ENCODE data around the gene ERBB2.

Gene ERBB2

DNA sequence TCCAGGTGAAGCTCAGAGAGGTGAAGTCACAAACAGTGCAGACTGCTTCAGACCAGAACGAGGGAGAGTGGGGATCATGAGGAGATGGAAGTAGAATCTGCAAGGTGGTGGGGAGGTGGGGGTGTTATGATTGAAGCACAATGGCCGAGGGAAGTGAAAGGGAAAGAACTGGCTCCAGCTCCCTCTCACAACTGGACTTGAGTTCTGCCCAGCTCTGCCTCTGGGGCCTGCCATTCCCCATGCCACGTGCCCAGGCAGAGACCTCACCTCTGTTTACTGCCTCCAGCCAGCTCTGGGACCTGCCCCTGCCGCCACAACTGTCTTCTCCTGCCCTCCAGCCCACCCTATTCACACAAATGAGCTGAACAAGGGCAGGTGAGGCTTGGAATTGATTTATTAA is 29.1 kb upstream of the ERBB2 start:
- TF ChIP-seq, protein P1, sequence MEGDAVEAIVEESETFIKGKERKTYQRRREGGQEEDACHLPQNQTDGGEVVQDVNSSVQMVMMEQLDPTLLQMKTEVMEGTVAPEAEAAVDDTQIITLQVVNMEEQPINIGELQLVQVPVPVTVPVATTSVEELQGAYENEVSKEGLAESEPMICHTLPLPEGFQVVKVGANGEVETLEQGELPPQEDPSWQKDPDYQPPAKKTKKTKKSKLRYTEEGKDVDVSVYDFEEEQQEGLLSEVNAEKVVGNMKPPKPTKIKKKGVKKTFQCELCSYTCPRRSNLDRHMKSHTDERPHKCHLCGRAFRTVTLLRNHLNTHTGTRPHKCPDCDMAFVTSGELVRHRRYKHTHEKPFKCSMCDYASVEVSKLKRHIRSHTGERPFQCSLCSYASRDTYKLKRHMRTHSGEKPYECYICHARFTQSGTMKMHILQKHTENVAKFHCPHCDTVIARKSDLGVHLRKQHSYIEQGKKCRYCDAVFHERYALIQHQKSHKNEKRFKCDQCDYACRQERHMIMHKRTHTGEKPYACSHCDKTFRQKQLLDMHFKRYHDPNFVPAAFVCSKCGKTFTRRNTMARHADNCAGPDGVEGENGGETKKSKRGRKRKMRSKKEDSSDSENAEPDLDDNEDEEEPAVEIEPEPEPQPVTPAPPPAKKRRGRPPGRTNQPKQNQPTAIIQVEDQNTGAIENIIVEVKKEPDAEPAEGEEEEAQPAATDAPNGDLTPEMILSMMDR (conservative IDR thresholded peaks at IDR 0.05; ENCODE audit: low read depth, low read length): no peak
- H3K4me3 ChIP-seq (ENCODE audit: low read length): no peak overlapping the region
- no peak for DNase-seq (ENCODE audit: low read depth)

DNA sequence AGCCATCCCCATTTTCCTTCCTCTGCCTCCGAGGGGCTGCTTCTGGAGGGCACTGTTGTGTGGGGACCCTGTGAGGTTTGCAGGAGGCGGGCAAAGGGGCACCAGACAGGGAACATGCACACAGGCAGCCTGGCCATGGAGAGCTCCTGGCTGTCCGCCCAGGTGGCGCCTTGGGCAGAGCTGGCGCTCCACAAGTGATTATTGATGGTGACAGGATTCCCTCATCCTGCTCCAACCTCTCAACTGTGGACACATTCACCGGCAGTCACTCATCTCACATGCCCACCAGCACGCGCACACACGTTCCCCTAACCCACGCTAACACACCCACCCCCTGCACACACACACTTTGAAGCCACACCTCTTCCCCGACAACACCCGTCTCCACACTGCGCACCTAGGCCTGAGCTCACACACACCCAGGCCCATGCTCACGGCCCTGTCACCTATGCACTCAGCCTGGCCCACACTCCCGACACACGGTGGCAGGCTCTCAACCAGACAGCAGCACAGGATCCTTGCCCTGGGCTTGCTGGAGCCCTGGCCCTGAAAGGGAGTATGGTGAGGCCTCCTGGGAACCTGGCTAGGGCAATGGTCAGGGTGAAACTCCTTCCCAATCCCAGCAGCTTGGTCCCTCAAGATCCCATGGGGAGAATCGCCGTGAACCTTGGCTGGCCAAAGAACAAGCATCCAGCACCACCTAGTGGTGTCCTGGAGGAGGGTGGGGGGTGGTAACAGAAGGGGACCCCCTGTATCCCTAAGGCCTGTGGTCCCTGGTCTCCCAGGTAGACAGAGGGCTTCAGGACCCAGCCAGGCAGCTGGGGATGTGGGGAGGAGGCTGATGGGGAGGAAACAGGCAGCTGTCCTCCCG is 28.0 kb upstream of the ERBB2 start:
- TF ChIP-seq, protein P1 (conservative IDR thresholded peaks at IDR 0.05; ENCODE audit: low read depth, low read length): peak; percentile 82
- no peak for DNase-seq (ENCODE audit: low read depth)
- no peak overlapping the region for H3K4me3 ChIP-seq (ENCODE audit: low read length)

DNA sequence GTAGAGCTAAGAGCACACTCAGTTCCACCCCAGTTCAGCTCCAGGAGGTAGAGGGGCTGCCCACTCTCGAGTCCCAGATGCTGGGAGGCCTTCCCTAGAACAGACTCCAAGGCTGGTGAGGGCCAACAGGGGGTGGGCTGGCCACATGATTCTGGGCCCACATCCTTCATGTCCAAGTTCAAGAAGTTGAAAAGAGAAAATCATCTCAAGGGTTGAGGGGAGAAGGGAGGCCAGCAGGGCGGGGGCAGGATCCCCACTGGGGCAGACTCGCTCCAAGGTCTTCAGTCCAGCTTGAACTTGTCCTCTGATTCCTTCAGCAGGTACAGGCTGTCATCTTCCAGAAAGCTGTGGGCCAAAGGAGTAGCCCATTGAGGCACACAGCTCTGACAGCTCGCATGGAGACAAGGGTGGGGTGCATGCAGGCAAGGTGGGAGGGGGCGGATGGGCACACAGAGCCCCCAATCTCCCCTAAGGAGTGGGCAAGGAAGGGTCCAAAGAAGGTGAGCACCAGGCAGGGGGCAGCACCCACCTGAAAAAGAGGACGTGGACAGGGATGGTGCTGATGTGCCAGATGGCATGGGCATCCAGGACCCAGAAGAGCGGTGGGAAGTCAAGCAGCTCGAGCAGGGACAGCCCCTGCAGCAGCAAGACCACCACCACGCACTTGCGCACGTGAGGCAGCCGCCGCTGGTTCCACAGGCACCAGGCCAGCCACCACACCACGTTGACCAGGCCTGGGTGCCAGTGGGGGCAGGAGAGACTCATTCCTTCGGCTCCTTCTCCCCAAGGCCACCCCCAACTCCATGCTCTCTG is 27.1 kb upstream of the ERBB2 start:
- TF ChIP-seq, protein P1 (conservative IDR thresholded peaks at IDR 0.05; ENCODE audit: low read depth, low read length): no peak
- no peak for DNase-seq (ENCODE audit: low read depth)
- no peak overlapping the region for H3K4me3 ChIP-seq (ENCODE audit: low read length)

DNA sequence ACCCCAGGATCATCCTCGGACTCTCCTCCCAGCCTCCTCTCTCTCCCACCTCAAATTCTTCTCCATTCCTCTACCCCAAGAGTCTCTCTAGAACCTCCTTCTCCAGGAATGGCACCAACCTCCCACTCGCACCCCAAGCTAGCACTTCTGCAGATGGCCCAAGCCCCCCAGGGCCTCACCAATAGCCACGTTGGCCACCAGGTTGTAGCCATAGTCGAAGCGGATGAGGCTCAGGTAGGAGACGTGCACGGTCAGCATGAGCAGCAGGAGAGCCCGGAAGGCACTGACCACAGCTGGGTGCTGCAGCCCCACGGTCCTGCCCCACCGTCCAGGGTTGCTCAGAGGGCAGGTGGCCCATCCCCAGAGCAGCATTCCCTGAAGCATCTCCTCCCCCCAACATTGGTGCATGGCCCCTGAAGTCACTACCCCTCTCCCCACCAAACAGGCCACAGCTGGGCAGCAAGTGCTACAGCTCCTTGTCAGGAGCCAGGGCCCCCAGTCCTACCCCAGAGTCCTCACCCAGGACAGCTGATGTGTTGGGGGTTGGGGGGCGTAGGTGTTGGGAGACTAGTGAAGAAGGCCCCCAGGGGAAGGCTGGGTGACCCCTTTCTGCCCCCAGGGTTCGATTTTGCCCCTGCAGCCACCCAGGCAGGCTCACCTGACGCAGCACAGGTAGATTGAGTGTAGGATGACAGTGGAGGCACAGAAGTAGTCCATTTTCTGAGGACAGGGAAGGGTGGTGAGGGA is 26.4 kb upstream of the ERBB2 start:
- TF ChIP-seq, protein P1 (conservative IDR thresholded peaks at IDR 0.05; ENCODE audit: low read depth, low read length): no peak
- H3K4me3 ChIP-seq (ENCODE audit: low read length): no peak overlapping the region
- DNase-seq (ENCODE audit: low read depth): no peak

DNA sequence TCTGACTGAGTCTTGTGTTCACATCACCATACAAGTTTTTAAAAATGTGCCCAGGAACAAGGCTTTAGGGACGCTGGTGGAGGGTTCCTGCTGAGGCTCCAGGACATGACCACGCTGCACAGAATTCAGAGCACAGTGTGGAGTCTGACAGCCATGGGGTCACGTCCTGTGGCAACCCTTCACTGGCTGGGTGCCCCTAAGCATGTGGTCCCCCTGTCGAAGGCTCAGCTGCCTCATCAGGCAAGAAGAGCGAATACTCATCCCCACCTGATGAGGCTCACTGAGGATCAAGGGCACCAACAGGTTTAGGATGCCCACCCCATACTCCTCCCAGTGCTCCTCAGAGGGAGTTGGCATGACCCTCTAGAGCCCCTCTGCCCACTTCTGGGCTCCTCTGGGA is 25.7 kb upstream of the ERBB2 start:
- H3K4me3 ChIP-seq (ENCODE audit: low read length): no peak overlapping the region
- TF ChIP-seq, protein P1 (conservative IDR thresholded peaks at IDR 0.05; ENCODE audit: low read depth, low read length): no peak
- no peak for DNase-seq (ENCODE audit: low read depth)

DNA sequence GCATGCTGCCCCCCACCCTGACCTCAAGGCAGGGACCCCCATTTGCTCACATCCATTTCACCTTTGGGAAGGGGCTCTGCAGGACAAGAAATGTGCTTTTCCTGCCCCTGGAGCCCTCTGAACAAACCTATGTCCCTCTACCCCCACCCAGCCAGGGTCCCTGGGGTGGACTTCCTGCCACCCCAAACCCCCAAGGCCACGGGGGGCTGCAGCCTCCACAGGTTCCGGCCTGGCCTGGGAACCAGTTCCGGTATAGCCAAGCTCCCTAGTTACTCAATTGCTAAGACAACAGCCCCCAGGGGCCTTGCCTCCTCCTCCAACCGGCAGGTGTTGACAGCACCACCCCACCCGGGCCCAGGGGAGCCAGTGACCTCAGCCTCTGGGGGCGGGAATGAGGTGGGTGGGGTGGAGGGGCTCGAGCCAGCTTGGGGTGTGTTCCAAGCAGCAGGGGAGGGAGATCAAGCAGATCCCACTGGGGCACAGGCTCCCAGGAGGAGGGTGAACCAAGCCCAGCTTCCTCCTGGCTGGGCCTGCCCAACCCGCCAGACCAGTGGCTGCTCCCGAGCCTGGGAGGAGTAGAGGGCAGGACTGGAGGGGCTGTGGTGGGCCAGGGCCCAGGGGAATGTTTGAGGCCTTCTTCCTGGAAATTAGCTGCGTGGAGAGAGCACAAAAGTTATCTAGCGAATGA is 25.0 kb upstream of the ERBB2 start:
- no peak for DNase-seq (ENCODE audit: low read depth)
- TF ChIP-seq, protein P1 (conservative IDR thresholded peaks at IDR 0.05; ENCODE audit: low read depth, low read length): no peak
- no peak overlapping the region for H3K4me3 ChIP-seq (ENCODE audit: low read length)

Measured in retinal pigment epithelial cell (primary cell).